Pons (tissue), 1 donor: ENCODE data around the gene KNCN.

Source experiments
- DNase-seq: peaks from one replicate; pipeline ENCODE4 v3.0.0-alpha.2; 2016; ENCODE audit warnings: low spot score

Gene KNCN

GRCh38 chr1:46523496-46524353 is 27.7 kb downstream of the KNCN start:
- DNase-seq, result no peak

- no peak for DNase-seq
Observed at GRCh38 chr1:46522969-46523320, 28.5 kb downstream of the KNCN start.

- DNase-seq, result peak; percentile 14
Observed at GRCh38 chr1:46522184-46522968, 29.1 kb downstream of the KNCN start.

GRCh38 chr1:46521414-46521813 is 30.0 kb downstream of the KNCN start:
- no peak for DNase-seq

- DNase-seq, result no peak
Observed at GRCh38 chr1:46520063-46520911, 31.2 kb downstream of the KNCN start.

GRCh38 chr1:46519209-46519608 is 32.2 kb downstream of the KNCN start:
- no peak for DNase-seq

GRCh38 chr1:46517932-46518498 is 33.4 kb downstream of the KNCN start:
- no peak for DNase-seq

- no peak for DNase-seq
Observed at GRCh38 chr1:46517010-46517600, 34.3 kb downstream of the KNCN start.

- peak; percentile 13 for DNase-seq
Observed at GRCh38 chr1:46516200-46516950, 35.1 kb downstream of the KNCN start.

- no peak for DNase-seq
Observed at GRCh38 chr1:46515576-46515975, 35.9 kb downstream of the KNCN start.

GRCh38 chr1:46513536-46513935 is 37.9 kb downstream of the KNCN start:
- no peak for DNase-seq

- no peak for DNase-seq
Observed at GRCh38 chr1:46512792-46513190, 38.7 kb downstream of the KNCN start.

- no peak for DNase-seq
Observed at GRCh38 chr1:46512135-46512791, 39.2 kb downstream of the KNCN start.

GRCh38 chr1:46510998-46511365 is 40.5 kb downstream of the KNCN start:
- no peak for DNase-seq

- no peak for DNase-seq
Observed at GRCh38 chr1:46510341-46510997, 41.0 kb downstream of the KNCN start.

GRCh38 chr1:46508757-46509156 is 42.7 kb downstream of the KNCN start:
- DNase-seq, result no peak

- DNase-seq, result no peak
Observed at GRCh38 chr1:46506470-46507219, 44.8 kb downstream of the KNCN start.

GRCh38 chr1:46503421-46503820 is 48.0 kb downstream of the KNCN start:
- DNase-seq, result no peak

- no peak for DNase-seq
Observed at GRCh38 chr1:46501528-46501927, 49.9 kb downstream of the KNCN start.
